IPS-NIHi7 (cell line): ENCODE measurements around the gene DCAF7.

ENCODE experiments used
- DNase-seq: peaks from one replicate; pipeline ENCODE4 v3.0.0; 2012; ENCODE audit warnings: mixed read lengths; ENCODE audit errors: extremely low spot score

The DCAF7 gene

GRCh38 chr17:63588797-63589196 is 38.5 kb downstream of the DCAF7 start:
- no peak for DNase-seq

DNA sequence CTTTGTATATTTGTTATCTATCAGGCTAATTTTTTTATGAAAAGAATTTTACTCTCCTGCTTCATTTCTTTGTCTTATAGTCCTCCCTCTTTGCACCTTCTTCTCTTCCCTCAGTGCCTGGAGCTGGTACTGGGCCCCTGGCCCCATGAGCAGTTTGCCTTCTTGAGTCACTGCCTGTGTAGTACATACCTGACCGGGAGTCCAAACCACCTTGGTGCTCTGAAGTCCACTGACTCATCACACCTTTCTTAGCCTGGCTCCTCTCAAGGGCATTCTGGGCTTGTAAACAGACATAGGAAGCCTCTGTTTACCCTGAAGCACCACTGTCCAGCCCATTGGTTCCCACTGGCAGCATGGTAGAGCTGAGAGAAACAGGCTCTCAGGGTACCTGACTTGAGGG is 39.4 kb downstream of the DCAF7 start:
- no peak for DNase-seq

GRCh38 chr17:63592797-63593196 is 42.5 kb downstream of the DCAF7 start:
- DNase-seq: no peak

GRCh38 chr17:63595132-63595531 is 44.9 kb downstream of the DCAF7 start:
- no peak for DNase-seq

DNA sequence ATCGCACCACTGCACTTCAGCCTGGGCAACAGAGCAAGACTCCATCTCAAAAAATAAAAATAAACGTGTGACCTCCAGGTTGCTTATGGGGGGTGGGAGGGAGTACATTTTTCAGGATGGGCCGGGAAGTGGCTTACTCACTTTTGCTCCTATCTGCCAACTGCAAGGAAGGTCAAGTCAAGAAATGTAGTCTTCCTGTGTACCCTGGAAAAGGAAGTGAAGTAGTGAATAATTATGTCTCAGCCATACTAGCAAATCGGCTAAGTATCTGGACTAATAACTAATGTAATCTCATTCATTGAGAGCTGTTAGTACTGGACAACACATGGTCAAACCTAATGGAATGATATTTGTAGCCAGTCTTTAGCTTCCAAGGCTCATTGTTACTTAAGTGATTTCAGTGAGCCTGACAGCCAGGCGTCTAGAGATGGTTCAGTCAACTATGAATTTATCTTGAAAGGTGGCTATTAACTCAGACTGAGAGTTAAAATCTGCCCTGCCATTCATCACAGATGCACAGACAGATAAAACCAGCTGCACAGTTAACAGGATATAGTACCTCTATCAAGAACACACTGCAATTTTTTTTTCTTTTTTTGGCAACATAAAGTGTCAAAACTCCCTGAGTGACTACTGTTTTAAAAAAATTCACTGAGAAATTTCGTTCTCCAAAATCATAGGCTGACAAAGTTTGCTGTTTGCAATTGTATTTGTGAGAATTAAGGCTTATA is 46.7 kb downstream of the DCAF7 start:
- DNase-seq: no peak

- DNase-seq: no peak
These were observed 48.0 kb downstream of the DCAF7 start for GRCh38 chr17:63598281-63598680.

DNA sequence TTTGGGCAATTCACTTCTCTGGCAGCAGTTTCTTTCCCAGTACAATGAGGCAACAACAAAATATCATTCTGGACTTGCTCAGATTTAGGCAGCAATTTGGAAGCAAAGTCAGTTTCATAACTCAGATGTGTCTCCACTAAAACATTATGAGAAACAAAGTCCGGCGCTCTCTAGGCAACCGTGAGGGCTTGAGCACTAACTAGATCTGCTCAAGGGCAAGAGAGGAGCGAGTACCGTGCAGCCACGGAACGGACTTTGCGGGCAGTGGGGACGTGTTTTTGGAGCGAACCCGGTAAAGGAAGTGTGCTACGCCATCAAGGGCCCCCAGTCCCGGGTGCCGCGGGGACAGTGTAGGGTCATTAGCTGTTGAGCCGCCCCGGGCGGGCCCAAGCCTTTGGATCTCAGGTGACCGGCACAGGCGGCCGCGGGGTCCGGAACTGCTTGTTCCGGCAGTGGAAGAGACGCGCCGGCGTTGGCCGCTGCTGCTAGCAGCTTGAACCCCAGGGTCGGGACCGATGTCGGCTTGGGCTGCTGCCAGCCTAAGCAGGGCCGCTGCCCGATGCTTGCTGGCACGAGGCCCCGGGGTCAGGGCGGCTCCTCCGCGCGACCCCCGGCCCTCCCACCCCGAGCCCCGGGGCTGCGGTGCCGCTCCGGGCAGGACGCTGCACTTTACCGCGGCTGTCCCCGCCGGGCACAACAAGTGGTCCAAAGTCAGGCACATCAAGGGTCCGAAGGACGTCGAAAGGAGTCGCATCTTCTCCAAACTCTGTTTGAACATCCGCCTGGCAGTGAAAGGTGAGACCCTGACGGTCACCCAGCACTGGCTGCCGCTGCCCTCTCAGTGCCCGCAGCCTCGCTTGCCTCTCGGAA is 50.5 kb downstream of the DCAF7 start, which contains the start of gene TACO1:
TACO1 (plus strand) TSS at position 327 of the 870 bp plus-strand sequence; CDS start at position 516, 189 bp downstream.
- DNase-seq: peak; percentile 92

- DNase-seq: no peak
These were observed 51.4 kb downstream of the DCAF7 start for GRCh38 chr17:63601439-63602371.

DNA sequence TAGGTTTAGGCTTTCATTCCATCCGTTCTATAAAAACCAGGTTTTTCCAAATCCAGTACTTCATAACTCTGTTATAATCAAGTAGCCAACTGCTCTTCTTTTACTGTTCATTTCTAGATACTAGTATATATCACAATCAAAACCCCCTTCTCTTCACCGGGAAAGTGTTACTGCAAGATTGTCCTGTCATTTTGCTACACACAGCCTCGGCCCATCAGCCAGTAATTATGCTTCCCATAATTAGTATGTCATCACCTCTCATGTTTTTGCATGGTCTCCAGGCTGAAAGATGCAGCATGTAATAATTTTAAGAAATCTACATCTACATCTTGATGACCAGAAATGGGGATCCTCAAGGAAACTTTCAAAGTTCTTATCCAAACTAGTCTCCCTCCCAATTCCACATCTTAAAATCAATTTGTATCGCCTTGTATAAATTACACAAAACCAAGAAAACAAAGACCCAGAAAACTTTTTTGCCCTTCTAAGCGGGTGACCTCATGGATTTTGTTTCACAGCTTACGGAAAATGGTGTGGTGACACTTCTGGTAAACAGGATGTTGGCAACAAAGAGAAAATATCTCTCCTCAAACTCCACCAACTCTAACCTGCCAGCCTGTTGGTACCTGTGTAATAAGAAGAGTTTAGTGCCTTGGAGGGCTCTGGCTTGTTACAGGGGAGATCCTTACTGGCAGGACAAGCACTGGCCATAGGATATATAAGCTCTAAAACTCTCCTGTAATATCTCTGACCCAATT is 59.7 kb downstream of the DCAF7 start:
- DNase-seq: no peak

- DNase-seq: no peak
These were observed 60.6 kb downstream of the DCAF7 start for GRCh38 chr17:63610854-63611253.

DNA sequence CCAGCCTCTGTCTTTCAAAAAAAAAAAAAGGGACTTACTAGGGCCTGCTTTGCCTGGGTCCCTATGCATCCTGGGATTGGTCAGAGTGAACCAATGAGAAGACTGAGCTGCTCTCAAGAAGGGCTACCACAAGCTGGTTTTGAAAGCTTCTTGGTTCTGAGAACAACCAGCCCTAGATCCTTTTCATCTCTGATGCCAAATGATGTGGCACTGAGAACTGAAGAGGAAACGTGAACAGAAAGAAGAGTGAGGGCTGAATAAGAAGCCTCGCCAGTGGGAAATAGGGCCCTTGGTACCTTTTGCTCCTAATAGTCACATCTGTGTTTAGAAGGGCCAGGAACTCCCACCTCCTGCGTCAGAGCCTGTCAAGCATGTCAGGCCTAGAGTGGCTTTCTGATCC is 61.1 kb downstream of the DCAF7 start:
- DNase-seq: no peak

DNA sequence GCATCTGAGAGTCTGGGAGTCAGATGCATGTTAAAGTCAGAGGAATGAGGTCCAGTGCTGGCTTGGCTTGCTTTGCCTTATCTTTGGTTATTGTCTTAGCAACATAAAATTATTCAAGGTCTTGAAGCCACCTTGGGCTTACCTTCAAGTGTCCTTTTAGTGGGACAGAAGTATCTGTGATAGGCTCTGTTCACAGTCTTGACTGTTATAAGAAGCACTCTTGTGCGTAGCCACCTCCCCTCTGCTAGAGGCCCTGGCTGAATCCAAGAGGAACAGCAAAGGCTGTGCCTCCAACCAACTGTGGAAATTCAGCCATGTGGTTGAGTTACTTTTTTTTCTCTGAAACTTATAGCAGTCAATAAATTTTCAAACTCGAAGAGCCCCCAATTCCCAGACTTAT is 63.4 kb downstream of the DCAF7 start:
- DNase-seq: no peak

DNA sequence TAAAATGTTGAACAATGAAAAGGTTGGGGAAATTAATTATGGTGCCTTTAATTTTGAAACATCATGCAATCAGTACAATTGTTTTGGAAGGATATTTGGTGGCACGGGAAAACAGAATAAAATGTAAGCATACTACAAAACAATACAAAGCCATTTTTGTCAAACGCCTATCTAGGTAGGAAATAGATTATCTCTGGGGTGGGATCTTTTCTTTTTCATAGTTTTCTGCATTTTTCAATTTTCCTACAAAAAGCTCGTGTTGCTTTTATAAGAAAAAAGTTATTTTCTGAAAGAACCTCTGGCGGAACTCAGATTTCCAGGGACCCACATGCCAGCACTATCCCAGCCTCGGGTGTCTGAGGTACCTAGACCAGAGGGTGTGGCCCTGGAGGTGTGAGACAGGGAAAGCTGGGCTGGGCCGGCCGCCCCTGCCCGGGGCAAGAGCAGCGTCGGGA is 71.0 kb downstream of the DCAF7 start:
- peak; percentile 94 for DNase-seq

- peak; percentile 99 for DNase-seq
These were observed 71.7 kb downstream of the DCAF7 start, which contains the start of gene MAP3K3 for GRCh38 chr17:63621684-63622573. TSS of gene MAP3K3 (plus strand) at chr17:63622417. CDS start at chr17:63622760, 343 bp downstream.

GRCh38 chr17:63622574-63623390 is 72.5 kb downstream of the DCAF7 start:
- peak; percentile 69 for DNase-seq

DNA sequence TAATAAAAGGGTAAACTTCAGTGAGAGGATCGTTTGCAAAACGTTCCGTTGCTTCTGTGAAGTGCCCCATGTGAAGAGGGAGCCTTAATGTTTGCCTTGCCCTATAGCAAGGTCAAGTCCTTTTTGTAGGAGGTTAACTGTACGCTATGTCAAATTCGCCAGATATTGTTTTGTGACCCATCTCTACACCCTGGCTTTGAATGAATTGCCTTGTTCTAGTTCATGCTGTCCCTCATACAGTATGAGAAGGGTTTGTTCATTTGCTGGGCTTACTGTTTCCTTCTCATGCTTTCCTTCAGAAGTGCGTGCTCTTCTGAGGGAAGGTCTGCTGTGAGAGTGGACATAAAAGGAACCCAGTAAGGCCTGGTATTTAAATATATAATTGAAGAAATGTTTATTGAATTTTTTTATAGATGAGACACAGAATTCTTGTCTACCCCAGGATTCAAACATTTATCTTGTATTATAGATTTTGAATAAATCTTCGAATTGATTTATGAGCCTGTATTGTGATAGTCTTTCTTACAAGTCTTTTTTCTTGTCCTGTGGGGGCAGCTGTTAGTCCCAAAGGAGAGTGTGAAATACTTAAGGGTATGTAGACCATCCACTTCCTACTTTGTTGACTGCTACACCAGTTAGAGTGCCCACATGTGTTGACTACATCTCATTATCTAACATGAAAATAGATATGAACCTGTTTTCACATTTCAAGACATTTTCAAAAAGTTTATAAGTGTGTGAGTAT is 73.7 kb downstream of the DCAF7 start:
- DNase-seq: no peak

DNA sequence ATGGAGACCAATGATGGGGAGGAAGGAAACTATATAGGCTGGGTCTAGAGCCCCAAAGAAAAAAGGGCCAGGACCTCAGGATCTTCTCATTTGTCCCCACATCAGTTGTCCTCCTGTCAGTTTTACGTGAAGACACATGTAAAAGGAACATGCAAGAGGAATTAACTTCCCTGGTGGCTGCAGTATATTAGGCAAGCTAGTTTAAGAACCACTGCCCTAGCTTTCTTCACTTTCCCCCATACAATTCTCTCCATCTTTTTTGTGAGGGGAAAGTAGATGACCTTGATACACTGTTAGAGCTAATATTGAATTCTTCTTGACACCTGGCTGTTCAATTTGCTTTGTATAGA is 74.2 kb downstream of the DCAF7 start:
- no peak for DNase-seq

DNA sequence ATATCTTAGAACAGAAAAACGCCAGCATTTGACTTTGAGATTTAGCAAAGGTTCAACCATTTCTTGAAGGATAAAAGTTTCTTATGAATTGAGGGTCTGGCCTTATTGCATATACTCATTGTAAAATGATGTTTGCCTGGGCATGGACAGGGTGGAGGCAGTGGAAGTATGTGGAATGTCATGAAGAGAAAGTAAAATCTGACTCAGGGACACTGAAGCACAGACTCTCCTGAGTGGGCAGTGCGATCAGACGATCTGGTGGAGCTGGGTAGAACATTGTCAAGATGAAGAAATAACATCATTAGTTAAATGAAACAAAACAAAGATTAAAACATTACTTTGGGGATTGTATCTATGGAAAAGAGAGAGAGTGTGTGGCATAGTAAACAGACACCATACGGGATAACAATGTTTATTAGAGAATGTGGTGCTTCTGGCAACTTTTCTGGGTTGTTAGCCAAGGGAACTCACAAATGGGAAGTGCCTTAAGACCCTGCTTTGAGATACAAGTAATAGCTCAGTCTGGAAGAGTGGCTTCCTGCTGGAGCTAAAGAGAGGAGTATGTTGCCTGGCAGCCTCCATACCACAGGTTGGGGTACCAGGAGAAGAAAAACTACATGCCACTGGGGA is 76.4 kb downstream of the DCAF7 start:
- DNase-seq: no peak
